B cell (primary cell): ENCODE measurements around the gene JMJD4.

Experiments used
- EZH2 ChIP-seq: IDR thresholded peaks from 2 replicates; pipeline ENCODE4 v1.6.1; 2012; ENCODE audit warnings: borderline replicate concordance, low read depth, mild to moderate bottlenecking, moderate library complexity, low read length; ENCODE audit not compliant: insufficient read depth, poor library complexity, severe bottlenecking
- TF ChIP-seq, protein P1 (sequence below): fragments of 200-600 bp; IDR thresholded peaks from one replicate; pipeline ENCODE4 v1.8.0; 2022; ENCODE audit warnings: antibody characterized with exemption, mild to moderate bottlenecking

DNA sequence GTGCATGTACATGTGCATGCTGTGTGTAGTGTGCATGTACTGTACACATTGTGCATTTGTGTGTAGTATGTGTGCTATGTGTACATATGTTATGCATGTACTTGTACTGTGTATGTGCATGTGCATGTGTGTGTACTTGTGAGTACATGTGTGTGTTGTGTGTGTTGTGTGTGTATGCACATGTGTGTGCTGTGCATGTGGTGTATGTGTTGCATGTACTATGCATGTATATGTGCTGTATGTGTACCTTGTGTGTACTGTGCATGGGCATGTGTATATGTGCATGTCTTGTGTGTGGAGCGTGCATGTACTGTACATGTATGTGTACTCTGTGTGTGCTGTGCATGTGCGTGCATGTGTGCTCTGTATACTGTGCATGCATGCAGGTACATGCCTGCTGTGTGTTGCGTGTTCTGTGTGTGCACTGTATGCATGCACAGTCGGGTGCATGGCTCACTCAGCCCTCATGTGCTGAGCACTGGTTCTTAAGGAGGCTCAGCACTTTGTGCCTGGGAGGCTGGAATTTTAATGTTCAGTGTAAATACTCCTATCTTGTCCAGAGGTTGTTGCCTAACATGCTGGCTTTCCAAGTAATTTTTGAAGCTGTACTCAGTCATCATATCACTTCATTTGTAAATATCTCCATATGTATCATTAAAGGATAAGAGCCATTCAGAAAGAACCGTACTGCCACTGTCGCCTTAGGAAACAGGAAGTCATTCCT, 32.5 kb upstream of the JMJD4 start:
- TF ChIP-seq, protein P1, sequence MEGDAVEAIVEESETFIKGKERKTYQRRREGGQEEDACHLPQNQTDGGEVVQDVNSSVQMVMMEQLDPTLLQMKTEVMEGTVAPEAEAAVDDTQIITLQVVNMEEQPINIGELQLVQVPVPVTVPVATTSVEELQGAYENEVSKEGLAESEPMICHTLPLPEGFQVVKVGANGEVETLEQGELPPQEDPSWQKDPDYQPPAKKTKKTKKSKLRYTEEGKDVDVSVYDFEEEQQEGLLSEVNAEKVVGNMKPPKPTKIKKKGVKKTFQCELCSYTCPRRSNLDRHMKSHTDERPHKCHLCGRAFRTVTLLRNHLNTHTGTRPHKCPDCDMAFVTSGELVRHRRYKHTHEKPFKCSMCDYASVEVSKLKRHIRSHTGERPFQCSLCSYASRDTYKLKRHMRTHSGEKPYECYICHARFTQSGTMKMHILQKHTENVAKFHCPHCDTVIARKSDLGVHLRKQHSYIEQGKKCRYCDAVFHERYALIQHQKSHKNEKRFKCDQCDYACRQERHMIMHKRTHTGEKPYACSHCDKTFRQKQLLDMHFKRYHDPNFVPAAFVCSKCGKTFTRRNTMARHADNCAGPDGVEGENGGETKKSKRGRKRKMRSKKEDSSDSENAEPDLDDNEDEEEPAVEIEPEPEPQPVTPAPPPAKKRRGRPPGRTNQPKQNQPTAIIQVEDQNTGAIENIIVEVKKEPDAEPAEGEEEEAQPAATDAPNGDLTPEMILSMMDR: no peak
- no peak for TF ChIP-seq EZH2
